Endothelial cell of umbilical vein (primary cell): ENCODE data around the gene CCDC188. TPM values are rescaled to one million over a fixed set of nuclear protein-coding genes. Genes with fewer than 3 reads are reported as not detected.

ENCODE experiments used
- BruUV-seq: library from RNA; stranded (reverse); fragments of 400-500 nt; replicated peaks from 2 replicates; lab custom pipeline; 2021; lab: Mats Ljungman, UMichigan
- CTCF ChIA-PET: fragments of 300-600, 350-600 bp; sonication (Branson Sonifier 250); formaldehyde crosslinking; loops from one replicate; lab custom pipeline; 2021; ENCODE audit warnings: antibody characterized with exemption, inconsistent platforms; lab: Charles Lee
- POLR2A ChIA-PET: fragments of 300-600, 350-600 bp; sonication (Branson Sonifier 250); formaldehyde crosslinking; loops from one replicate; lab custom pipeline; 2021; ENCODE audit warnings: antibody characterized with exemption, inconsistent platforms; lab: Charles Lee
- DNase-seq: peaks from one replicate; pipeline ENCODE4 v3.0.0-alpha.2; 2011; ENCODE audit warnings: low read depth, low spot score
- FAIRE-seq: peaks from 2 replicates; lab custom pipeline; 2011; peaks lifted over from hg19 to GRCh38; lab: Jason Lieb, UNC
- H2AFZ ChIP-seq: 2 replicates; pipeline ENCODE4 v1.6.0; 2012; ENCODE audit warnings: low read depth, low read length, control low read depth, inconsistent platforms
- H3K27ac ChIP-seq: 2 replicates; pipeline ENCODE4 v1.5.1; 2011; ENCODE audit warnings: low read depth, mild to moderate bottlenecking, control low read depth, low read length, moderate library complexity; ENCODE audit not compliant: insufficient read depth
- H3K27me3 ChIP-seq, 2 experiments: 2 replicates each; pipeline versions ENCODE4 v1.6.0 to v1.6.1; 2011; ENCODE audit warnings: low read length in 2 of 2, mixed read lengths in 1 of 2; ENCODE audit not compliant: control insufficient read depth in 2 of 2, insufficient read depth in 2 of 2
- H3K36me3 ChIP-seq, 2 experiments: 2 replicates in 1 of 2; 3 replicates in 1 of 2; pipeline ENCODE4 v1.5.1; 2011; ENCODE audit warnings: low read length in 2 of 2, mild to moderate bottlenecking in 1 of 2, moderate library complexity in 1 of 2; ENCODE audit not compliant: control insufficient read depth in 2 of 2, insufficient read depth in 2 of 2; ENCODE audit errors: extremely low read depth in 1 of 2
- H3K4me1 ChIP-seq: 3 replicates; pipeline ENCODE4 v1.5.1; 2011; ENCODE audit warnings: mild to moderate bottlenecking, low read length; ENCODE audit not compliant: control insufficient read depth, insufficient read depth; ENCODE audit errors: extremely low read depth
- H3K4me2 ChIP-seq: 2 replicates; pipeline ENCODE4 v1.6.1; 2011; ENCODE audit warnings: low read length, control low read depth, mixed read lengths; ENCODE audit not compliant: insufficient read depth
- H3K4me3 ChIP-seq, 3 experiments: fragments of 200-600 bp in 1 of 3; sonication (generic), shearing (Covaris generic) in 1 of 3; replicated peaks in 1 of 3; 2 replicates each; pipeline ENCODE4 v1.5.1; 2011 to 2016; ENCODE audit warnings: control low read depth in 3 of 3, low read length in 3 of 3, mild to moderate bottlenecking in 2 of 3, inconsistent platforms in 1 of 3, low read depth in 1 of 3, moderate library complexity in 1 of 3; ENCODE audit not compliant: insufficient read depth in 1 of 3
- H3K79me2 ChIP-seq: 2 replicates; pipeline ENCODE4 v1.6.0; 2012; ENCODE audit warnings: low read length, inconsistent platforms; ENCODE audit not compliant: control insufficient read depth, insufficient read depth
- H3K9ac ChIP-seq: replicated peaks from 2 replicates; pipeline ENCODE3; 2011; ENCODE audit warnings: low read length, control low read depth; ENCODE audit not compliant: insufficient read depth; ENCODE audit errors: extremely low read depth
- H3K9me1 ChIP-seq: replicated peaks from 3 replicates; pipeline ENCODE4 v1.6.0; 2011; ENCODE audit warnings: mild to moderate bottlenecking, low read length; ENCODE audit not compliant: control insufficient read depth, insufficient read depth; ENCODE audit errors: extremely low read depth
- H3K9me3 ChIP-seq: replicated peaks from 2 replicates; pipeline ENCODE4 v1.5.1; 2012; ENCODE audit warnings: low read length, inconsistent platforms; ENCODE audit not compliant: control insufficient read depth, insufficient read depth
- H4K20me1 ChIP-seq: replicated peaks from 2 replicates; pipeline ENCODE3; 2011; ENCODE audit warnings: mild to moderate bottlenecking, low read length; ENCODE audit not compliant: control insufficient read depth, insufficient read depth; ENCODE audit errors: extremely low read depth
- EZH2 ChIP-seq: IDR thresholded peaks from 2 replicates; pipeline ENCODE4 v1.6.1; 2012; ENCODE audit warnings: borderline replicate concordance, low read depth, mild to moderate bottlenecking, moderate library complexity, low read length, inconsistent platforms; ENCODE audit not compliant: severe bottlenecking
- FOS ChIP-seq: IDR thresholded peaks from 2 replicates; pipeline ENCODE4 v1.6.1; 2011; ENCODE audit warnings: mild to moderate bottlenecking, low read length, moderate library complexity, borderline replicate concordance; ENCODE audit not compliant: insufficient read depth
- GATA2 ChIP-seq: IDR thresholded peaks from 2 replicates; pipeline ENCODE4 v1.7.0; 2011; ENCODE audit warnings: low read depth, mild to moderate bottlenecking, moderate library complexity, mixed read lengths, low read length; ENCODE audit not compliant: insufficient read length, insufficient read depth
- JUN ChIP-seq: IDR thresholded peaks from 2 replicates; pipeline ENCODE4 v1.6.1; 2011; ENCODE audit warnings: borderline replicate concordance, low read depth; ENCODE audit not compliant: insufficient read length, insufficient read depth
- MYC ChIP-seq: IDR thresholded peaks from one replicate; pipeline ENCODE4 v1.6.1; 2011; ENCODE audit warnings: mild to moderate bottlenecking, low read depth, low read length
- POLR2A ChIP-seq: IDR thresholded peaks from 2 replicates; pipeline ENCODE4 v1.6.1; 2012; ENCODE audit warnings: low read depth, mild to moderate bottlenecking, control low read depth, low read length
- POLR2AphosphoS5 ChIP-seq: IDR thresholded peaks from 2 replicates; pipeline ENCODE4 v1.6.1; 2012; ENCODE audit warnings: low read depth, mild to moderate bottlenecking, control low read depth, low read length, moderate library complexity; ENCODE audit not compliant: insufficient read depth
- dilution Hi-C: fragments of 300-500 bp; cut with MboI; formaldehyde crosslinking; loops from one replicate; pipeline ENCODE4 v1.15.0; 2019; ENCODE audit warnings: low sequenced_read_pairs; ENCODE audit not compliant: extremely low pct_ligation_motif_present
- intact Hi-C: fragments of 100-400 bp; cut with micrococcal nuclease; formaldehyde crosslinking; loops from one replicate; pipeline ENCODE4 v1.10.0; 2022
- polyA plus RNA-seq, 4 experiments: library from polyadenylated mRNA; depleted of rRNA in 3 of 4; stranded (reverse) in 3 of 4; unstranded in 1 of 4; fragments of >200 nt; gene quantifications; 2 replicates each; pipeline versions ENCODE4 v1.2.1 to v1.2.3, GENCODE V29; 2011 to 2012; ENCODE audit warnings: missing spikeins in 1 of 4
- total RNA-seq: library from RNA; stranded (reverse); gene quantifications from 2 replicates; pipeline ENCODE4 v1.2.3, GENCODE V29; 2021
- TF ChIP-seq, protein P1 (sequence below), 2 donors: IDR thresholded peaks; 1 replicate in 1 of 2; 2 replicates in 1 of 2; pipeline ENCODE4 v1.5.1; 2011; ENCODE audit warnings: low read length in 2 of 2, mild to moderate bottlenecking in 2 of 2, moderate library complexity in 2 of 2, control low read depth in 1 of 2, inconsistent platforms in 1 of 2, low read depth in 1 of 2; ENCODE audit not compliant: insufficient read depth in 1 of 2; ENCODE audit errors: extremely low read depth in 1 of 2
- TF ChIP-seq, protein P2 (sequence below): IDR thresholded peaks from 2 replicates; pipeline ENCODE4 v1.6.1; 2011; ENCODE audit not compliant: insufficient read depth, insufficient read length

The CCDC188 gene
- total and polyA plus RNA-seq, 2 donors (not counting 3 experiments of a cell fraction or from before 2014, with no cell fraction given), result 9.4 to 9.8 TPM

DNA sequence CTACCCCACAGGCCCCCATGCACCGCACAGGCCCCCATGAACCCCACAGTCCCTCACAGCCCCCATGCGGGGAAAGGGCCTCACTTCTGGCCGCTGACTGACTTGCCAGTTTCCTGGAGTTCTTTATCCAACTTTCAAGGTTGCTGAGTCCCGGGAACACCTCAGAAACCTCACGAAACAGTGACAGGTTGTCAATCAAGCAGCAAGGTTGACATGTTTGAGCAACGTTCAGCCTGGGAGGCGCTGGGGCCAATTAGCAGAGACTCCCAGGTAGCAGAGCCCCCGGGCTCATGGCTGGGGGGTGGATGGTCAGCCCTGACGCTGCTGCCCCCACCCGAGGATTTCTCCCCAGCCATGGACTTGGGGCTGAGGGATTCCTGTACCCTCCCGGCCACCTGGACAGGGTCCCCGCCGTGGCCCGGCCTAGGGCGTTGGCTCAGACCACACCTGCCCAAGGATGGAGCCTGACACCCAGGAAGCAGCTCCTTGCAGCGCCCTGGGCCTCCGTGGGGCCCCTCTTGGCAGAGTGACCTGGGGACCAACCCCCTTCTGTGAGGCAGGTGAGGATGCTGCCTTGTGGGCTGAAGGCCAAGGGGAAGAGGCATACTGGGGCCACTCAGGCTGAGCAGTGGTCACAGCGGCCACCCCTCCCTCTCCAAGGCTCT lies 33.8 kb upstream of the CCDC188 start:
- Histone ChIP-seq H3K79me2 (no peaks in the 10 kb centered on the region), H3K9ac (no peak overlapping the region), H4K20me1 (no peaks in the 10 kb centered on the region), H3K36me3 (no peaks in the 10 kb centered on the region), H2AFZ (no peak overlapping the region), H3K9me1 (no peaks in the 10 kb centered on the region), H3K27ac (no peak overlapping the region), H3K4me1 (no peaks in the 10 kb centered on the region), H3K4me3 (no peak overlapping the region), H3K9me3 (no peaks in the 10 kb centered on the region), H3K4me2 (no peak overlapping the region), H3K27me3 (no peaks in the 10 kb centered on the region)
- ChIA-PET POLR2A (no interaction called here), CTCF (no interaction called here)
- DNase-seq (no peak), FAIRE-seq (no peak)
- dilution Hi-C loops, result no loop called here
- intact Hi-C loops, result no loop called here
- TF ChIP-seq GATA2 (no peak), EZH2 (no peak), FOS (no peak), POLR2A (no peak), JUN (no peak), MYC (no peak), POLR2AphosphoS5 (no peak)
- TF ChIP-seq, protein P1, sequence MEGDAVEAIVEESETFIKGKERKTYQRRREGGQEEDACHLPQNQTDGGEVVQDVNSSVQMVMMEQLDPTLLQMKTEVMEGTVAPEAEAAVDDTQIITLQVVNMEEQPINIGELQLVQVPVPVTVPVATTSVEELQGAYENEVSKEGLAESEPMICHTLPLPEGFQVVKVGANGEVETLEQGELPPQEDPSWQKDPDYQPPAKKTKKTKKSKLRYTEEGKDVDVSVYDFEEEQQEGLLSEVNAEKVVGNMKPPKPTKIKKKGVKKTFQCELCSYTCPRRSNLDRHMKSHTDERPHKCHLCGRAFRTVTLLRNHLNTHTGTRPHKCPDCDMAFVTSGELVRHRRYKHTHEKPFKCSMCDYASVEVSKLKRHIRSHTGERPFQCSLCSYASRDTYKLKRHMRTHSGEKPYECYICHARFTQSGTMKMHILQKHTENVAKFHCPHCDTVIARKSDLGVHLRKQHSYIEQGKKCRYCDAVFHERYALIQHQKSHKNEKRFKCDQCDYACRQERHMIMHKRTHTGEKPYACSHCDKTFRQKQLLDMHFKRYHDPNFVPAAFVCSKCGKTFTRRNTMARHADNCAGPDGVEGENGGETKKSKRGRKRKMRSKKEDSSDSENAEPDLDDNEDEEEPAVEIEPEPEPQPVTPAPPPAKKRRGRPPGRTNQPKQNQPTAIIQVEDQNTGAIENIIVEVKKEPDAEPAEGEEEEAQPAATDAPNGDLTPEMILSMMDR (IDR thresholded peaks at IDR 0.05; ENCODE audit: extremely low read depth in 1 of 2, insufficient read depth in 1 of 2, low read depth in 1 of 2, low read length in 2 of 2), result no peak
- TF ChIP-seq, protein P2, sequence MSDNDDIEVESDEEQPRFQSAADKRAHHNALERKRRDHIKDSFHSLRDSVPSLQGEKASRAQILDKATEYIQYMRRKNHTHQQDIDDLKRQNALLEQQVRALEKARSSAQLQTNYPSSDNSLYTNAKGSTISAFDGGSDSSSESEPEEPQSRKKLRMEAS, result no peak
- BruUV-seq, result no TSS peak
